Hypothalamus (tissue), 51 donors: ENCODE data around the gene MAGEB17.

Experiments
- DNase-seq, 51 donors: peaks; one replicate each; lab custom pipeline; 2025; lab: John Stamatoyannopoulos, UW

The MAGEB17 gene

DNA sequence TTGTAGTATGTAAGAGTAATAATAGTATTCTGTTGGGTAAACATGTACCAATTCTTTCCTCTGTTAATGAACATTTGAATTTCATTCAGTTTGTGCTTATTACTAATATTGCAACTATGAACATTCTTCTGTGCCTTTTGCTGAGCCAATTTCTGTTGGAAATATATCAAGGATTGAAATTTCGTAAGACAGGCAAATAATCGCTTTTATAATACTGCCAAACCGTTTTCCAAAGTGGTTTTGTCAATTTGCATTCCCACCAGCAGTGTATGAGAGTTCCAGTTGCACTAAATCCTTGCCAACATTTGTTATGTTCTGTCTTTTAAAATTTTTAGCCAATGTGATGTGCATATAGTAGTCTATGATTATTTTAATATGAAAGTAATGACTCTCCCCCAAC, 38.6 kb downstream of the MAGEB17 start:
- no peak for DNase-seq

DNA sequence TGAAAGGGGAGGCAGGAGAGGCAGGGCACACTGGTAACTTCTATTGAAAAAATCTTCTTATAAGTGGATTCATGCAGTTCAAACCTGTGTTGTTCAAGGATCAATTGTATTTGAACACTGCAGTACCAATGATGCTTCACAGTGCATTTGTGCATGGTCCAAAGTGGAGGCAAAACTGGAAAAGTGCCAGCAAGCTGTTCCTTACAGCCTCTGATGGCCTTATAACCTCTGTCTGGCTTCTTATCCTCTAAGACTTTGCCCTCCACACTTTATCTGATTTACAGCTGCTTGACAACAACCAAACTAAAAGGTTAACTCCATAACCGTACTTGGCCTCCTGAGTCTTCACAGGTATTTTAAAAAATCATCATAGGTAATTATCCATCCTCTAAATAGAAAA, 40.4 kb downstream of the MAGEB17 start:
- no peak for DNase-seq

GRCh38 chrX:16208601-16209000, 41.3 kb downstream of the MAGEB17 start:
- DNase-seq = no peak

DNA sequence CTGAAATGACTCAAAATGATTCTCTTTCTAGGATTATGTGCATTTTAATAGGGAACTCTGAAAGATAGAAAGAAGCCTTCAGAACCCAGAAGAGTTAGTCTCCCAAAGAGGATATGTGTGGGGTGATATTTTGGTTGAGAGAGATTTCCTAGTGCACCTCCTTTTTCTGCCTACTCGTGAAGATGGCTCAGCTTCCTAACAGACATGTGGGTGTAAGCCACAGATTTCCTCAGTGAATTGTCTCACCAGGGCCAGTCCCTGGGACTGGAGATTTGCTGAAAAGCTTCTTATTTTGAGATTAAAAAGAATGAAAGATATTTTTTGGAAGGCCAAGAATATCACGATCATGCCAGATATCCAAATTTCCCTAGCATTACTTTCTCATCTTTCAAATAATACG, 42.8 kb downstream of the MAGEB17 start:
- no peak for DNase-seq

DNA sequence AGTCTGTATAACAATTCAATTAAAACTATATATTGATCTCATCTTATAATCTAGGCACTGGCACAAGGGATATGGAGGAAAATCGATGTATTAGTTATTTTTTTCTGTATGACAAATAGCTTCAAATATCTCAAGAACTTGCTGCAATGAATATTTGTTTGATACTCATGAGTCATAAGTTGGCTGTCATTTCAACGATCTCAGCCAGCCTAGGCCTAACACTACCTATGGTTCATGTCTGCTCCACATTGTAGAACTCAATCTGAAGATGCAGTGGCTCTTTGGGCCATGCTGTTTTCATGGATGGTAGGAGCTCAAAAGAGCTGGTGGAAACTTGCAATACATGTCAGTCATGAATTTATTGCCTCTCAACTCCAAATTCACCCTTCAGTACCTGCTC, 44.7 kb downstream of the MAGEB17 start:
- no peak for DNase-seq

DNA sequence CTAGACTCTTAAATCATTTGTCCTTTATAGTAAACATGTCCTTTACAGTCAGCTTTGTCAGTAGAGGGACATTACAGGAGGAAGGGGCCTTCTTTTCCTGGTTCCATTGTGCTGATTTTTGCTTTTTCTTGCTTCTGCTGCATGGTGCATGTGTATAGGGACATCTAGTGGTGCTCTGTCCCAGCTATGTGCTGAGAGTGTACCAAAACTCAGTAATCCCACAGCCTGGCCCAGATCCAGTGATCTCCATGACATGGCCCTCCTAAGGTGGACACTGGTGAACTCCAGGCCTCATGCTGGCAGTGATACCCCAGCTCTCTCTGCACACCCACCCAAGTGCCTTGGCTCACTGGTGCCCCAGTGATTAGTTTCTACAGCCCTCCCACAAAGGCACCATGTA, 45.2 kb downstream of the MAGEB17 start:
- no peak for DNase-seq

GRCh38 chrX:16213961-16214360, 46.7 kb downstream of the MAGEB17 start:
- DNase-seq = no peak

DNA sequence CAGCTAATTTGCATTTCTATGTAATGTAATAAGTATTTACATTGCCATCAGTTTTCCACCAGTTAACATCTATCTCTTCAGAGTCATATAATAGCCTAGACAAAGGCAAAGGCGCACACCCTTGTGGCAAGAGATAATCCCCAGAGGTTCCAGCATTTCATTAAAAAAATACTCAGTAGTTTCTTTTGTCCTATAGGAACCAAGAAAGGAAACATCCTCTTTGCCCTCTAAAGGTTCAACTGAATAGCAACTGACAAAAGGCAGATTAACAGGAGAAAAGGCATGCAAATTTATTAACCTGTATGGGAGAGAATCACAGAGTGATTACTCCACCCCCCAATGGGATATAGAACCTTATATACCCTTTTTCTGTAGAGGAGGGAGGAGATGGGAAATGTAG, 48.4 kb downstream of the MAGEB17 start:
- DNase-seq = no peak
